Fibroblast of pulmonary artery (primary cell): ENCODE results near the gene KCNN4.

Source experiments
- DNase-seq: peaks from one replicate; pipeline ENCODE4 v3.0.0-alpha.2; 2010; ENCODE audit warnings: low read depth
- H3K4me3 ChIP-seq: replicated peaks from 2 replicates; pipeline ENCODE4 v1.5.1; 2011; ENCODE audit warnings: low read depth, mild to moderate bottlenecking, control low read depth, low read length, moderate library complexity
- CTCF ChIP-seq: IDR thresholded peaks from 2 replicates; pipeline ENCODE4 v1.5.1; 2011; ENCODE audit warnings: mild to moderate bottlenecking, control low read depth, low read length, inconsistent platforms; ENCODE audit errors: missing control alignments

Gene KCNN4

DNA sequence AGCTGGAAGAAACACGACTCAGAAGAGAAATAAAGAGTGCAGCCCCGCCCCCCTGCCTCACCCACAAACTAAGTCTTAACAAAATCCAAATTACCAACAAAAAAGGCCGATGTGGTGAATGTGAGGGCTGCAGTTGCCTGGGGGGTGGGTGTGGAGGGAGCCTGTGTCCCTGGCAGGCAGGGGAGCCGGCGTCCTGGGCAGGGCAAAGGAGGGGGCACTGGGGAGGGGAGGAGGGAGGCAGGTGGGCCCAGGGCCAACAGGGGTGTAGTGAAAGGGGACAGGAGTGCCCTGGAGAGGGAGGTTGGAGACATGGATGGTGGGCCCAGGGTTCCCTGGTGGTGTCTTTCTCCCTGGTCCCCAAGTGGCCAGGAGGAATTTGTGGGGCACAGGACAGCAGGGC lies 60.9 kb downstream of the KCNN4 start:
- no peak for DNase-seq
- TF ChIP-seq CTCF: no peak
- H3K4me3 ChIP-seq: no peak overlapping the region

- no peak for TF ChIP-seq CTCF
- no peak overlapping the region for H3K4me3 ChIP-seq
- DNase-seq: no peak
These were observed 61.4 kb downstream of the KCNN4 start for GRCh38 chr19:43719378-43719868.

DNA sequence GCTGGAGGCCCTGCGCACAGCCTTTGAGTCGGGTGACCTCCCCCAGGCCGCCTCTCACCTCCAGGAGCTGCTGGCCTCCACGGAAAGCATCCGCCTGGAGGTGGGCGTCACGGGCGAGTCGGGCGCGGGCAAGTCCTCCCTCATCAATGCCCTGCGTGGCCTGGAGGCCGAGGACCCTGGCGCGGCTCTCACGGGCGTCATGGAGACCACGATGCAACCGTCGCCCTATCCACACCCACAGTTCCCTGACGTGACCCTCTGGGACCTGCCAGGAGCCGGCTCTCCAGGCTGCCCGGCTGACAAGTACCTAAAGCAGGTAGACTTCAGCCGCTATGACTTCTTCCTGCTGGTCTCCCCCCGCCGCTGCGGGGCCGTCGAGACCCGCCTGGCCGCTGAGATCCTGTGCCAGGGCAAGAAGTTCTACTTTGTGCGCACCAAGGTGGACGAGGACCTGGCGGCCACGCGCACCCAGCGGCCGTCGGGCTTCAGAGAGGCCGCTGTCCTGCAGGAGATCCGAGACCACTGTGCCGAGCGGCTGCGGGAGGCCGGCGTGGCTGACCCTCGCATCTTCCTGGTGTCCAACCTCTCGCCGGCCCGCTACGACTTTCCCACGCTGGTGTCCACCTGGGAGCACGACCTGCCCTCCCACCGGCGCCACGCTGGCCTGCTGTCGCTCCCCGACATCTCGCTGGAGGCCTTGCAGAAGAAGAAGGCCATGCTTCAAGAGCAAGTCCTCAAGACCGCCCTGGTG lies 62.0 kb downstream of the KCNN4 start:
- no peak for DNase-seq
- TF ChIP-seq CTCF: no peak
- H3K4me3 ChIP-seq: no peak overlapping the region
